ENCODE measurements around the gene CRIM1. TPM values are rescaled to one million over a fixed set of nuclear protein-coding genes. Genes with fewer than 3 reads are reported as not detected.

The CRIM1 gene
- total RNA-seq, 2 donors from 2014 or later = 55.7 to 90.7 TPM

DNA sequence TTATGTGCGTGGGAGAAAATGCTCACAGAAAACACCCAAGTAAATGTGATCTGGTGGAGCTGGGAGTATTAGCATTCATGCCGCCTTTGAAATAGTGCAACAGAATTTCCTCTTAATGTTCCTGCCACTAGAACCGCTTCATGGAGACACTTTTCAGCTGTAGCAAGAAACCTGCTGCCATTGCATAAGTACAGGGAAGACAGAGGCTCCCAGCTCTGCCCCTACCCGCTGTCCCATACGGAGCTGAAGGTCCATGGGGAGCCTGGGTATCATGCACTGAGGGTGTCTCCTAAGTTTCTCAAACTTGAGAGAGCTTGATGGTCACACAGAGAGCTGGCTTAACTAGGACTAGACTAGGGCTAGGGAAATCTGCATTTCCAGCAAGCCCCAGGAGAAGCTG, 49.6 kb downstream of the CRIM1 start:
- no peaks in the 10 kb centered on the region for H3K9me3 ChIP-seq
- no peak overlapping the region for H3K4me3 ChIP-seq
- H3K4me1 ChIP-seq = no peaks in the 10 kb centered on the region
- H3K9ac ChIP-seq (ENCODE audit: low read depth in 2 of 2, low read length in 2 of 2) = no peak overlapping the region
- no peaks in the 10 kb centered on the region for H3K36me3 ChIP-seq
- intact Hi-C loops (cut with DNase I) = no loop called here
- TF ChIP-seq, protein P1, sequence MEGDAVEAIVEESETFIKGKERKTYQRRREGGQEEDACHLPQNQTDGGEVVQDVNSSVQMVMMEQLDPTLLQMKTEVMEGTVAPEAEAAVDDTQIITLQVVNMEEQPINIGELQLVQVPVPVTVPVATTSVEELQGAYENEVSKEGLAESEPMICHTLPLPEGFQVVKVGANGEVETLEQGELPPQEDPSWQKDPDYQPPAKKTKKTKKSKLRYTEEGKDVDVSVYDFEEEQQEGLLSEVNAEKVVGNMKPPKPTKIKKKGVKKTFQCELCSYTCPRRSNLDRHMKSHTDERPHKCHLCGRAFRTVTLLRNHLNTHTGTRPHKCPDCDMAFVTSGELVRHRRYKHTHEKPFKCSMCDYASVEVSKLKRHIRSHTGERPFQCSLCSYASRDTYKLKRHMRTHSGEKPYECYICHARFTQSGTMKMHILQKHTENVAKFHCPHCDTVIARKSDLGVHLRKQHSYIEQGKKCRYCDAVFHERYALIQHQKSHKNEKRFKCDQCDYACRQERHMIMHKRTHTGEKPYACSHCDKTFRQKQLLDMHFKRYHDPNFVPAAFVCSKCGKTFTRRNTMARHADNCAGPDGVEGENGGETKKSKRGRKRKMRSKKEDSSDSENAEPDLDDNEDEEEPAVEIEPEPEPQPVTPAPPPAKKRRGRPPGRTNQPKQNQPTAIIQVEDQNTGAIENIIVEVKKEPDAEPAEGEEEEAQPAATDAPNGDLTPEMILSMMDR (IDR thresholded peaks at IDR 0.05) = no peak
- H3K27ac ChIP-seq = no peak overlapping the region
- no peak for DNase-seq
- H3K27me3 ChIP-seq = no peaks in the 10 kb centered on the region

DNA sequence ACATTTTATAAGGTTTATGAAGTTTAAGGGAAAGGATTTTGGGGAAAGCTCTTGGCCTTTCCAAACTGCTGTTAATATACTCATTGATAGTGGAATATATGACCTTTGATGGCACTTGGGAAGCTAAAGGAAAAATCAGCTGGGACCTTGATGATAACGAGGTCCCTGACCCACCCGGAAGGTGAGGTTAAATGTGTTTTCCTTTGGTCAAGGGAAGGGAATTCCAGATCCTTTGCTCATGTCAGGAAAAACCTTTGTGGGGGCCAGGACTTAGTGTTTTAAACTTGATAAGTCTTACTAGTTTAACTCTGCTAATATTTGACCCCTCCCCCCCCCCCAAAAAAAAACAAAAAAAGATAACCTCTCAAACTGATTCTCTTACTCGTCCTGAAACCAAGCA, 50.7 kb downstream of the CRIM1 start:
- H3K27me3 ChIP-seq = no peaks in the 10 kb centered on the region
- H3K4me3 ChIP-seq = no peak overlapping the region
- DNase-seq = no peak
- no peaks in the 10 kb centered on the region for H3K4me1 ChIP-seq
- intact Hi-C loops (cut with DNase I) = no loop called here
- H3K36me3 ChIP-seq = no peaks in the 10 kb centered on the region
- no peaks in the 10 kb centered on the region for H3K9me3 ChIP-seq
- TF ChIP-seq, protein P1 (IDR thresholded peaks at IDR 0.05) = no peak
- H3K9ac ChIP-seq (ENCODE audit: low read depth in 2 of 2, low read length in 2 of 2) = no peak overlapping the region
- H3K27ac ChIP-seq = no peak overlapping the region

GRCh38 chr2:36407413-36407812, 51.8 kb downstream of the CRIM1 start:
- H3K4me1 ChIP-seq = no peaks in the 10 kb centered on the region
- H3K9ac ChIP-seq (ENCODE audit: low read depth in 2 of 2, low read length in 2 of 2) = no peak overlapping the region
- no peak overlapping the region for H3K4me3 ChIP-seq
- H3K9me3 ChIP-seq = no peaks in the 10 kb centered on the region
- H3K27ac ChIP-seq = no peak overlapping the region
- H3K27me3 ChIP-seq = no peaks in the 10 kb centered on the region
- DNase-seq = no peak
- H3K36me3 ChIP-seq = no peaks in the 10 kb centered on the region
- TF ChIP-seq, protein P1 (IDR thresholded peaks at IDR 0.05) = no peak
- intact Hi-C loops (cut with DNase I) = no loop called here

GRCh38 chr2:36408198-36408703, 52.7 kb downstream of the CRIM1 start:
- no peak overlapping the region for H3K27ac ChIP-seq

GRCh38 chr2:36409335-36409734, 53.8 kb downstream of the CRIM1 start:
- no peak overlapping the region for H3K27ac ChIP-seq
- H3K9me3 ChIP-seq = no peaks in the 10 kb centered on the region
- H3K36me3 ChIP-seq = no peaks in the 10 kb centered on the region
- no peaks in the 10 kb centered on the region for H3K27me3 ChIP-seq
- no peak overlapping the region for H3K9ac ChIP-seq (ENCODE audit: low read depth in 2 of 2, low read length in 2 of 2)
- no peak for DNase-seq
- H3K4me1 ChIP-seq = no peaks in the 10 kb centered on the region
- TF ChIP-seq, protein P1 (IDR thresholded peaks at IDR 0.05) = no peak
- intact Hi-C loops (cut with DNase I) = no loop called here
- no peak overlapping the region for H3K4me3 ChIP-seq

More at GRCh38 chr2:36408198-36408703, 52.7 kb downstream of the CRIM1 start:
- no peak overlapping the region for H3K4me3 ChIP-seq
- intact Hi-C loops (cut with DNase I) = no loop called here
- no peak overlapping the region for H3K9ac ChIP-seq (ENCODE audit: low read depth in 2 of 2, low read length in 2 of 2)
- H3K27me3 ChIP-seq = no peaks in the 10 kb centered on the region
- no peaks in the 10 kb centered on the region for H3K4me1 ChIP-seq
- H3K36me3 ChIP-seq = no peaks in the 10 kb centered on the region
- TF ChIP-seq, protein P1 (IDR thresholded peaks at IDR 0.05) = no peak
- no peaks in the 10 kb centered on the region for H3K9me3 ChIP-seq
- DNase-seq = no peak
